SK-N-SH (cell line): ENCODE data around the gene INF2.

Experiments used
- CTCF ChIP-seq: fragments of 200-600 bp; sonication (generic); IDR thresholded peaks from 2 replicates; pipeline ENCODE4 v1.6.1; 2017; ENCODE audit warnings: antibody characterized with exemption, mild to moderate bottlenecking, moderate library complexity
- EP300 ChIP-seq, 2 experiments: IDR thresholded peaks; 2 replicates each; pipeline versions ENCODE4 v1.4.0 to v1.6.1; 2012; ENCODE audit warnings: borderline replicate concordance in 1 of 2, low read depth in 1 of 2, low read length in 1 of 2
- IRF3 ChIP-seq: fragments of 150-350 bp; IDR thresholded peaks from 2 replicates; pipeline ENCODE4 v1.6.1; 2016; ENCODE audit warnings: mild to moderate bottlenecking, low read depth, low read length
- POLR2AphosphoS5 ChIP-seq: IDR thresholded peaks from 2 replicates; pipeline ENCODE4 v1.6.1; 2012; ENCODE audit warnings: low read depth, low read length
- RAD21 ChIP-seq: IDR thresholded peaks from 2 replicates; pipeline ENCODE4 v1.6.1; 2012; ENCODE audit warnings: mild to moderate bottlenecking, low read length
- REST ChIP-seq: IDR thresholded peaks from 2 replicates; pipeline ENCODE4 v1.6.1; 2012; ENCODE audit warnings: mild to moderate bottlenecking, low read depth, low read length, moderate library complexity
- SIN3A ChIP-seq: IDR thresholded peaks from 2 replicates; pipeline ENCODE4 v1.6.1; 2012; ENCODE audit warnings: low read depth, mild to moderate bottlenecking, low read length, moderate library complexity, borderline replicate concordance

- TF ChIP-seq CTCF (no peak), IRF3 (no peak), POLR2AphosphoS5 (no peak), SIN3A (no peak), REST (no peak), EP300 (IDR thresholded peaks at IDR 0.05; ENCODE audit: borderline replicate concordance in 1 of 2, low read depth in 1 of 2, low read length in 1 of 2) (no peak), RAD21 (no peak)
Observed at GRCh38 chr14:104651876-104652260, 37.5 kb upstream of the INF2 start.
